WTC11 (cell line): Measurements from ENCODE around the gene RIPK1. TPM values are rescaled to one million over a fixed set of nuclear protein-coding genes. Genes with fewer than 3 reads are reported as not detected.
"Not testable (repeated sequence)": the region's sequence is repeated elsewhere in the genome, so short reads cannot be mapped to it uniquely, and the experiment has no call there.

ENCODE experiments used
- ATAC-seq: fragments of 200-7000 bp; cut with Tn5 transposase; 2 replicates; pipeline ENCODE4 v1.10.0; 2021; ENCODE audit warnings: mild to moderate bottlenecking, moderate library complexity
- CTCF ChIA-PET: fragments of 300-600 bp; sonication (Branson Sonifier 250); formaldehyde crosslinking; loops from one replicate; lab custom pipeline; 2021; ENCODE audit warnings: antibody characterized with exemption; lab: Charles Lee
- POLR2A ChIA-PET: fragments of 350-600 bp; sonication (Branson Sonifier 250); formaldehyde crosslinking; loops from one replicate; lab custom pipeline; 2021; ENCODE audit warnings: antibody characterized with exemption; lab: Charles Lee
- DNase-seq: peaks from one replicate; pipeline ENCODE4 v3.0.0; 2021; ENCODE audit warnings: low spot score
- H3K27ac Mint-ChIP-seq: 2 replicates; pipeline ENCODE4 v1.8.0; 2021; ENCODE audit warnings: mixed read lengths
- H3K27me3 Mint-ChIP-seq: 2 replicates; pipeline ENCODE4 v1.8.0; 2021; ENCODE audit warnings: low read depth, mild to moderate bottlenecking, moderate library complexity, mixed read lengths
- H3K36me3 Mint-ChIP-seq: 2 replicates; pipeline ENCODE4 v1.8.0; 2021; ENCODE audit warnings: mixed read lengths
- H3K4me1 Mint-ChIP-seq: 2 replicates; pipeline ENCODE4 v1.8.0; 2022; ENCODE audit warnings: mixed read lengths
- H3K4me3 Mint-ChIP-seq: 2 replicates; pipeline ENCODE4 v1.8.0; 2021; ENCODE audit warnings: mild to moderate bottlenecking, moderate library complexity, mixed read lengths
- H3K9me3 Mint-ChIP-seq: 2 replicates; pipeline ENCODE4 v1.8.0; 2021; ENCODE audit warnings: mixed read lengths
- CDX4 ChIP-seq: fragments of 250-450 bp; sonication (Bioruptor Pico); IDR thresholded peaks from 2 replicates; pipeline ENCODE4 v1.9.0; 2021; ENCODE audit warnings: moderate library complexity, mild to moderate bottlenecking, inconsistent platforms, borderline replicate concordance
- KAT7 ChIP-seq: sonication (generic); formaldehyde crosslinking; IDR thresholded peaks from 2 replicates; pipeline ENCODE4 v1.8.1; 2023; ENCODE audit warnings: missing genetic modification reagents, mild to moderate bottlenecking, borderline replicate concordance
- NFYB ChIP-seq: sonication (generic); formaldehyde crosslinking; conservative IDR thresholded peaks from 2 replicates; pipeline ENCODE4 v1.8.0; 2022; ENCODE audit warnings: low read depth, missing genetic modification reagents
- USF1 ChIP-seq: sonication (generic); formaldehyde crosslinking; IDR thresholded peaks from 2 replicates; pipeline ENCODE4 v1.8.0; 2022; ENCODE audit warnings: mild to moderate bottlenecking, missing genetic modification reagents
- ZNF138 ChIP-seq: sonication (generic); formaldehyde crosslinking; conservative IDR thresholded peaks from 2 replicates; pipeline ENCODE4 v1.8.1; 2022; ENCODE audit warnings: mild to moderate bottlenecking, moderate library complexity, missing genetic modification reagents
- total RNA-seq: library from RNA; stranded (reverse); gene quantifications from 3 replicates; pipeline ENCODE4 v1.2.3, GENCODE V29; 2021
- TF ChIP-seq, protein P1 (sequence below): sonication (generic); formaldehyde crosslinking; IDR thresholded peaks from 2 replicates; pipeline ENCODE4 v1.8.0; 2022; ENCODE audit warnings: missing genetic modification reagents
- TF ChIP-seq, protein P2 (sequence below): sonication (generic); formaldehyde crosslinking; IDR thresholded peaks from 2 replicates; pipeline ENCODE4 v1.8.1; 2022; ENCODE audit warnings: mild to moderate bottlenecking, missing genetic modification reagents, moderate library complexity, borderline replicate concordance

Gene RIPK1
- total RNA-seq, 1 experiment from 2014 or later = 8.7 TPM

DNA sequence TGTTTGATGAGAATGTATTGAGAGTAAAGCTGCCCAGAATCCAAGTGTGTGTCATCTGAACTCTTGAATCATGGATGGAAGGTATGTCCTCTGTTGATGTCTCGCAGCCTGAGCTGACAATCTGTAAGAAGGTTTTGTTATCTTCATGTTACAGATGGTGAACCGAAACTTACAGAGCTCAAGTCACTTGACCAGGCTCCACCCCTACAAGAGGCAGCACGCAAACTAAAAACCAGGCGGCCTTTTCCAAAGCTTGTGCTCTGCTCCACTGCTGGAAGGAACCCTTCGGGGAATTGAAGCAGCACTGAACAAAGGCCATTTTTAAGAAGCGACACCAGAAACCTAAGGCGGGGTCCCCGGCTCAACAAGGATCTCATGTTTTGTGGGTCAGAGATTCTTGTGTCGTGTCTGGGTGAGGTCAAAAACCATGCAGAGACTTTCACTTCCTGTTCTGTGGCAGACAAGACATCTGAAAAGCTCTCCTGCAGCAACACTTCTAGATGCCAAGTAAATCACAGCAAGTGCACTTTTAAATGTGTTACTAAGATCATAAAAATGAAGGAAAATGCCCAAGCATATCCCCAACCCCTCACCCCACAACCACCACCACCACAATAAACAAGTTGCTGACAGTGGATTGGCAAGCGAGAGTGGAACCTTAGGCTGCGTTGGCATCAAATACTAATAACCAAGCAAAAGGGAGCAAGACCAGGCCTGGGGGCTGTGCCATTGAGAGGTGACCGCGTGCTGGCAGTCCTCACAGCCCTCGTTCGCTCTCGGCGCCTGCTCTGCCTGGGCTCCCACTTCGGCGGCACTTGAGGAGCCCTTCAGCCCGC is 41.3 kb upstream of the RIPK1 start:
- ChIA-PET CTCF (interaction anchor here (2.6 kb wide), 1 partner anchor 26 kb away, joined by 10 read pairs; no protein-coding TSS in a partner anchor), POLR2A (no interaction called here)
- TF ChIP-seq KAT7 (no peak), CDX4 (no peak)
- Mint-ChIP-seq H3K36me3 (peaks cover 26% of the 10 kb centered on the region), H3K9me3 (peaks cover 19% of the 10 kb centered on the region), H3K27ac (no peak overlapping the region), H3K4me3 (no peak overlapping the region), H3K27me3 (peaks cover 2% of the 10 kb centered on the region; the same call in 1 of the 2 replicates), H3K4me1 (peaks cover 55% of the 10 kb centered on the region)
- no peak for ATAC-seq
- DNase-seq = no peak

DNA sequence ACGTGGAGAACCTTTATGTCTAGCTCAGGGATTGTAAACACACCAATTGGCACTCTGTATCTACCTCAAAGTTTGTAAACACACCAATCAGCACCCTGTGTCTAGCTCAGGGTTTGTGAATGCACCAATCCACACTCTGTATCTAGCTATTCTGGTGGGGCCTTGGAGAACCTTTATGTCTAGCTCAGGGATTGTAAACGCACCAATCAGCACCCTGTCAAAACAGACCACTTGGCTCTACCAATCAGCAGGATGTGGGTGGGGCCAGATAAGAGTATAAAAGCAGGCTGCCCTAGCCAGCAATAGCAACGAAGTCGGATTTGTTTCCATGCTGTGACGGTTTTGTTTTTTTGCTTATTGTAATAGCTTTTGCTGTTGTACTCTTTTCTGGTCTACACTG is 40.1 kb upstream of the RIPK1 start:
- DNase-seq, H3K27ac Mint-ChIP-seq, ATAC-seq, H3K4me3 Mint-ChIP-seq, H3K27me3 Mint-ChIP-seq: not testable (repeated sequence)
- POLR2A ChIA-PET = interaction anchor here (0.6 to 0.8 kb wide), 2 partner anchors 12 to 25 kb away, joined by 3 to 4 read pairs; no protein-coding TSS in a partner anchor
- CTCF ChIA-PET = interaction anchor here (2.6 kb wide), 1 partner anchor 27 kb away, joined by 10 read pairs; no protein-coding TSS in a partner anchor
- Mint-ChIP-seq H3K9me3 (peaks cover 15% of the 10 kb centered on the region), H3K4me1 (peaks cover 51% of the 10 kb centered on the region), H3K36me3 (peaks cover 17% of the 10 kb centered on the region)
- peak; percentile 62; the same call in 1 of the 2 replicates for TF ChIP-seq NFYB

- peaks cover 2% of the 10 kb centered on the region; the same call in 1 of the 2 replicates for H3K27me3 Mint-ChIP-seq
- CTCF ChIA-PET = interaction anchor here (1.4 kb wide), 1 partner anchor 22 kb away, joined by 4 read pairs; no protein-coding TSS in a partner anchor
Observed at GRCh38 chr6:3031857-3032640, 36.2 kb upstream of the RIPK1 start.

More at GRCh38 chr6:3031857-3032640, 36.2 kb upstream of the RIPK1 start:
- TF ChIP-seq, protein P1, sequence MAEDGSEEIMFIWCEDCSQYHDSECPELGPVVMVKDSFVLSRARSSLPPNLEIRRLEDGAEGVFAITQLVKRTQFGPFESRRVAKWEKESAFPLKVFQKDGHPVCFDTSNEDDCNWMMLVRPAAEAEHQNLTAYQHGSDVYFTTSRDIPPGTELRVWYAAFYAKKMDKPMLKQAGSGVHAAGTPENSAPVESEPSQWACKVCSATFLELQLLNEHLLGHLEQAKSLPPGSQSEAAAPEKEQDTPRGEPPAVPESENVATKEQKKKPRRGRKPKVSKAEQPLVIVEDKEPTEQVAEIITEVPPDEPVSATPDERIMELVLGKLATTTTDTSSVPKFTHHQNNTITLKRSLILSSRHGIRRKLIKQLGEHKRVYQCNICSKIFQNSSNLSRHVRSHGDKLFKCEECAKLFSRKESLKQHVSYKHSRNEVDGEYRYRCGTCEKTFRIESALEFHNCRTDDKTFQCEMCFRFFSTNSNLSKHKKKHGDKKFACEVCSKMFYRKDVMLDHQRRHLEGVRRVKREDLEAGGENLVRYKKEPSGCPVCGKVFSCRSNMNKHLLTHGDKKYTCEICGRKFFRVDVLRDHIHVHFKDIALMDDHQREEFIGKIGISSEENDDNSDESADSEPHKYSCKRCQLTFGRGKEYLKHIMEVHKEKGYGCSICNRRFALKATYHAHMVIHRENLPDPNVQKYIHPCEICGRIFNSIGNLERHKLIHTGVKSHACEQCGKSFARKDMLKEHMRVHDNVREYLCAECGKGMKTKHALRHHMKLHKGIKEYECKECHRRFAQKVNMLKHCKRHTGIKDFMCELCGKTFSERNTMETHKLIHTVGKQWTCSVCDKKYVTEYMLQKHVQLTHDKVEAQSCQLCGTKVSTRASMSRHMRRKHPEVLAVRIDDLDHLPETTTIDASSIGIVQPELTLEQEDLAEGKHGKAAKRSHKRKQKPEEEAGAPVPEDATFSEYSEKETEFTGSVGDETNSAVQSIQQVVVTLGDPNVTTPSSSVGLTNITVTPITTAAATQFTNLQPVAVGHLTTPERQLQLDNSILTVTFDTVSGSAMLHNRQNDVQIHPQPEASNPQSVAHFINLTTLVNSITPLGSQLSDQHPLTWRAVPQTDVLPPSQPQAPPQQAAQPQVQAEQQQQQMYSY (CRISPR knock-in tag) = no peak
- TF ChIP-seq, protein P2, sequence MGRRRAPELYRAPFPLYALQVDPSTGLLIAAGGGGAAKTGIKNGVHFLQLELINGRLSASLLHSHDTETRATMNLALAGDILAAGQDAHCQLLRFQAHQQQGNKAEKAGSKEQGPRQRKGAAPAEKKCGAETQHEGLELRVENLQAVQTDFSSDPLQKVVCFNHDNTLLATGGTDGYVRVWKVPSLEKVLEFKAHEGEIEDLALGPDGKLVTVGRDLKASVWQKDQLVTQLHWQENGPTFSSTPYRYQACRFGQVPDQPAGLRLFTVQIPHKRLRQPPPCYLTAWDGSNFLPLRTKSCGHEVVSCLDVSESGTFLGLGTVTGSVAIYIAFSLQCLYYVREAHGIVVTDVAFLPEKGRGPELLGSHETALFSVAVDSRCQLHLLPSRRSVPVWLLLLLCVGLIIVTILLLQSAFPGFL (CRISPR knock-in tag) = no peak
- no peak for TF ChIP-seq ZNF138 (CRISPR knock-in tag)
- TF ChIP-seq USF1 (CRISPR knock-in tag) = no peak
- ATAC-seq (peak; percentile 81), DNase-seq (no peak)
- peaks cover 21% of the 10 kb centered on the region for H3K9me3 Mint-ChIP-seq
- no peak overlapping the region for H3K4me3 Mint-ChIP-seq
- H3K36me3 Mint-ChIP-seq = peaks cover 5% of the 10 kb centered on the region
- H3K4me1 Mint-ChIP-seq = peaks cover 23% of the 10 kb centered on the region
- no peak overlapping the region for H3K27ac Mint-ChIP-seq
- POLR2A ChIA-PET = no interaction called here
